Stimulated activated CD4-positive, alpha-beta T cell treated with anti-CD3 and anti-CD28 coated beads, TNF-alpha, amount 100 ng/mL, for 24 hours (primary cell): Measurements from ENCODE around the gene FBXO47.
"Not testable (repeated sequence)": the region's sequence is repeated elsewhere in the genome, so short reads cannot be mapped to it uniquely, and the experiment has no call there.

Experiments
- DNase-seq, 3 experiments: peaks; one replicate each; pipeline ENCODE4 v3.0.0-alpha.2; 2020; ENCODE audit warnings: low read depth in 3 of 3

FBXO47 gene

DNA sequence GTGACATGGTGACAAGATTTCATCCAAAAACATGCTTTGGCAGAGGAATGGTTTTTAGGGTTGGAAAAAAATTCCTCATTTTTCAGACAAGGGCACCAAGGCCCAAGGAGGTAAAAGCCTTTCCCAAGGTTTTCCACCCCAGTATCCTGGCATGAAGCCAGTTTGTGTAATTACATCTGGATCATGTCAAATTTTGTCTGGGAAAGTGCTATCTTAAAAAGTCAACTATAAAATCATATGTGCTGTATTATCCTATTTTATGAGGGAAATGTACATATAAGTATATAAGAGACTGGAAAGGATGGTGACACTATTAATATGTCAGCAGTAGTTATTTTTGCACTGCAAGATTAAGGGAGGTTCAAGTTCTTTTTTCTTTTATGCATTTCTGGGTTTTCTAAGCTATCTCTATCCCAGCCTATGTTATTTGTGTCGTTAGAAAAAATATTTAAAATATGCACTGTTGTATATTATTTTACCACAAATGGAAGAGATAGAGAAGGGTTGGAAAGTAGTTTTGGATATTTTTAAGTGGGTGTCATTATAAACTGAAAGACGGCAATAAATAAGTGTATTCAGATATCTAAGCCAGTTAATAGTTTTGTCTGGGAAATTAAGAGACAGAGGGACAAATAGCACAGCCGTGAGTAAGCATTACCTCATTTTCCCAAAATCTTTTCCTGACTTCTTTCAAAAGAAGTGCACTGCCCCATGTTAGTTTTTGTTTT, 13.5 kb upstream of the FBXO47 start:
- no peak for DNase-seq

DNA sequence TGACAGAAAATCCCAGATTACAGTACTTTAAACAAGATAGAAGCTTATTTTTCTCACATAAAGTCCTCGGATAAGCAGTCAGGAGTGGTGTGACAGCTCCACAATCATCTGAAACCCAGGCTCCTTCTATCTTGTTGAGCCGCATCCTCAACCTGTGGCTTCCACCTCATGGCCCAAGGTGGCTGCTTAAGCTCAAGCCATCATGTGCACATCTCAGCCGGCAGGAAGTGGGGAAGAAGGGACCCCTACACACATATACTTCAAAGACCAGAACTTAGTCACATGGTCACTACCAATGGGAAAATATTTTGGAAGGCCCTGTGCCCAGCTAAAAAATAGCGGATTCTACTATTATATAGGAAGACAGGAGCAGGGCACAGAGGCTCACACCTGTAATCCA, 11.0 kb upstream of the FBXO47 start:
- no peak for DNase-seq

DNA sequence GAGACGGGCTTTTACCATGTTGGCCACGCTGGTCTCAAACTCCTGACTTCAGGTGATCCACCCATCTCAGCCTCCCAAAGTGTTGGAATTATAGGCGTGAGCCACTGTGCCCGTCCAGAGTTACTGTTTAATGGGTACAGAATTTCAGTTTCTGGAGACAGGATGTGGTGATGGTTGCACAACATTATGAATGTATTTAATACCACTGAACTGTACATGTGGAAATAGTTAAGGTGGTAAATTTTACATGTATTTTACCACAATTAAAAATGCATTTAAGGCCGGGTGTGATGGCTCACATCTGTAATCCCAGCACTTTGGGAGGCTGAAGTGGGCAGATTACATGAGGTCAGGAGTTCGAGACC, 9.0 kb upstream of the FBXO47 start:
- DNase-seq = not testable (repeated sequence)

DNA sequence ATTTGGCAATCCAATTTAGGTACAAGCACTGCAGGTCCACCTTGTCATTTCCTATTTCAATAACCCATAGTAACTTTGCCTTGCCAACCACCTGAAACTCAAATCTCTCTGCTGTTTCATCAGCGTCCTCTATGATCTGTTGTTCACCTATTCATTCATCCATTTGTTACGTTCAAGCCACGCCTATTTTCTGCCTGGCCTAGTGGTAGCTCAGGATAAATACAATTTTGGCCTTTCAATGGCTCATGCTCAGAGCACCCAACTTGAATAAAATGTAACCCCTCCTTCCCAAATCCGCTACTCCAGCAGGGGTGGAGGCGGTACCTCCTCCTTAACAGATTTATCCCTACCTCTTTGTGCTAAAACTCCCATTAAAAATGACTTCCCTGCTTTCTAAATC, 3.6 kb upstream of the FBXO47 start:
- no peak for DNase-seq

DNA sequence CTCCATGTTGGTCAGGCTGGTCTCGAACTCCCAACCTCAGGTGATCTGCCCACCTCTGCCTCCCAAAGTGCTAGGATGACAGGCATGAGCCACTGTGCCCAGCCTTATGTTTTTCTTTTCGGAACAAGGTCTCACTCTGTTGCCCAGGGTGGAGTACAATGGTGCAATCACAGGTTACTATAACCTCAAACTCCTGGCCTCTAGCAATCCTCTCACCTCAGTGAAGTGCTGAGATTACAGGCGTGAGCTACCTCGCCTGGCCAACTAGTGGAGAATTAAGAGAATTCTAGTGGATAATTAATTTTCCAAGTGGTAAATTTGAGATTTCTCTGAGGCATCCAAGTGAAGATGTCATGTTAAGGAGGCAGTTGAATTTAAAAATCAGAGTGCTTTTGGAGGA, 2.9 kb upstream of the FBXO47 start:
- DNase-seq = no peak

DNA sequence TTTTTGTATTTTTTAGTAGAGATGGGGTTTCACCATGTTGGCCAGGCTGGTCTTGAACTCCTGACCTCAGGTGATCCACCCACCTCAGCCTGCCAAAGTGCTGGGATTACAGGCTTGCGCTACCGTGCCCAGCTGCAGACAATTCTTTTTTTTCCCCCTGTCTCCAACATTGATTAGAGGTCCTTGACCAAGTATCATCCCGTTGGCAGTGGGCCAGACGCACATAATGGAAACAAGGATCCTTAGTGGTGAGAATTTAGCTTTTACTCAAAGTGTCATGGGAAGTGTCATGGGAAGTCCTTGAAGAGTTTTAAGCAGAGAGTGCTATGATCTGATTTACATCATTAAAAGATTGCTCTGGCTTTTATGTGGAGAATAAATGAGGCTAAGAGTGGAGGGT, 2.1 kb upstream of the FBXO47 start:
- no peak for DNase-seq

DNA sequence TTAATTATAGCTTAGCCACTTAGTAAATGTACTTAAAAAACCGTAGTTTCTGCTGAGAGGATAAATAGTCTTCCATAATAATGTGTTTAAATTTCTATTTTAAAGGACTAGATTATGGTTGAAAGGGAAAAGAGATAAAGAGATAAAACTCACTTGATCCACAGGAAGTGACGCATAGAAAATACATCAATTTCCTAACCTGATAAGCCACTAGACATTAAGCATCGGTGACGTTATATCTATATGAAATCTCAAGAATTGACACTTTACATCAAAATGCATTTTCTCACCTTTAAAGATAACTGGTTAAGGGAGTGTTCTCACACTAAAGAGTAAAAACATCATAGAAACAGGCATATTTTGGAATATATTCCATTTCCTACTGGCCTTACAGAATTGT, 5.8 kb downstream of the FBXO47 start:
- DNase-seq = no peak

DNA sequence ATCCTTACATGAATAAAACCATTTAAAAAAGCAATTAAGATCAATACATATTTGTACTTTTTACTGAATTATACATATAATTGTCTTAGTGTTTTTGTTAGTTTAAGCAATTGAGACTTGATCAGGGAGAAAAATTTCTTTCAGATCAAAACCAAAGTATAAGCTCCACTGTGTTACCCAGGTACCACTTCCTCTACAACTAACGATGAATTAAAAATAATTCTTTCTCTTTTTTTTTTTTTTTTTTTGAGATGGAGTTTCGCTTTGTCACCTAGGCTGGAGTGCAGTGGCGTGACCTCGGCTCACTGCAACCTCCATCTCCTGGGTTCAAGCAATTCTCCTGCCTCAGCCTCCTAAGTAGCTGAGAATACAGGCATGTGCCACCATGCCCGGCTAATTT, 6.8 kb downstream of the FBXO47 start:
- no peak for DNase-seq

DNA sequence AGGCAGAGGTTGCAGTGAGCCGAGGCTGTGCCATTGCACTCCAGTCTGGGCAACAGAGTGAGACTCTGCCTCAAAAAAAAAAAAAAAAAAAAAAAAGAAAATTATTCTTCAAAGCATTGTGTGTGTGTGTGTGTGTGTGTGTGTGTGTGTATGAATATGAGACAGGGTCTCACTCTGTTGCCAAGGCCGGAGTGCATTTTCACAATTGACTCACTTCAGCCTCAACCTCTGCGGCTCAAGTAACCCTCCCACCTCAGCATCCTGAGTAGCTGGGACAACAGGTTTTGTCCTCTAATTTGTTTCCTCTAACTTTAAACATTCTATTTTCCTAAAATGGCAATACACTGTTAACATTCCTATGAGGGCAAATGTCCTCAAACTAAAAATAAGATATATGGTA, 7.7 kb downstream of the FBXO47 start:
- DNase-seq = no peak

DNA sequence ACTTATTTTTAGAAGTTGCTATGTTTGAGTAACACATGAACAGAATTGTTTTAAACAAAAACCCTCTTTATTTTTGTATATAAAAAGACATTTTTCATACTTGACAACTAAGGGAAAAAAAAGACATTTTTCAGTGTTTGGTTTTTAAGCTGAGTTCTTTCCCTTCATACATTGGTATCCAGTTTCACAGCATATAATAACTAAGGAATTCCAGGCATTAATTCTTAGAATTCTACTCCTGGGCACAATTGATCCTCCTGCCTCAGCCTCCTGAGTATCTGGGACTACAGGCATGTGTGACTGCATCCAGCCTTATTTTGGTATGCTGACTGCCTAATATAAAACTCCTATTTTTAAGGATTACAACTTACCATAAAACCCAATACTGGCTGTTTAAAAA, 8.4 kb downstream of the FBXO47 start:
- DNase-seq = no peak

DNA sequence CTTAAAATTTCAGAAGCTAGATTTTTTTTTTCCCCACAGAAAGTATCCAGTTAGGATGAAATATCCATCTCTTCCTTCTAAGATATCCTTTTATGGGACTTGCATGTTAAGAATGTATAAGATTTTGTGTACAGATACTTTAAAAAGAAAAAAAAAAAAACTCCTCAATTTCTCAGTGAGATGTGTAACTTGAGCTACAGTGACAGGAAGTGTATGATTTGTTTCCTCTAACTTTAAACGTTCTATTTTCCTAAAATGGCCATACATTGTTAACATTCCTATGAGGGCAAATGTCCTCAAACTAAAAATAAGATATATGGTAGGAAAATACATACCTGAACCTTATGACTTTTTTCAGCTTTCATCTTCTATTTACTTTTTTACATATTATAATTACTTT, 8.9 kb downstream of the FBXO47 start:
- DNase-seq = no peak

DNA sequence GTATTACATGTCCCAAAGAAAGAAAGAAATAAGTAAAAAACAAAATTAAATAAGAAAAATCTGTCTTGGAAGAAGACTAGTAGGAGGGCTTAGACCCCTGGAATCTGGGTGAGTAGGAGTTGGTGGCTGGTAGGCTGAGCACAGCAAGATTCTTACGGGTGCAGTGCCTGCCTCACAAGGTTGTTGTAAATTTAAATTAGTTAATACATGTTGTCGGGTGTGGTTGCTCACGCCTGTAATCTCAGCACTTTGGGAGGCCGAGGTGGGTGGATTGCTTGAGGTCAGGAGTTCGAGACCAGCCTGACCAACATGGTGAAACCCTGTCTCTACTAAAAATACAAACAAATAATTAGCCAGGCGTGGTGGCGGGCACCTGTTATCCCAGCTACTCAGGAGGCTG, 13.4 kb downstream of the FBXO47 start:
- DNase-seq = not testable (repeated sequence)

DNA sequence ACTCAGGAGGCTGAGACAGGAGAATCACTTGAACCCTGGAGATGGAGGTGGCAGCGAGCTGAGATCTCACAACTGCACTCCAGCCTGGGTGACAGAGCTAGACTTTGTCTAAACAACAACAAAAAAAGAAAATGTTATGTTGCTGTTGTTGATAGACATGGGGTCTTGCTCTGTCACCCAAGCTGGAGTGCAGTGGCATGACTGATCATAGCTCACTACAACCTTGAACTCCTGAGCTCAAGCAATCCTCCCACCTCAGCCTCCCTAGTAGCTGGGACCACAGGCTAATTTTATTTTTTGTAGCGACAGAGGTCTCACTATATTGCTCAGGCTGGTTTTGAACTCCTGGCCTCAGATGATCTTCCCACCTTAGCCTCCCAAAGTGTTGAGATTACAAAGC, 20.0 kb downstream of the FBXO47 start:
- no peak for DNase-seq

DNA sequence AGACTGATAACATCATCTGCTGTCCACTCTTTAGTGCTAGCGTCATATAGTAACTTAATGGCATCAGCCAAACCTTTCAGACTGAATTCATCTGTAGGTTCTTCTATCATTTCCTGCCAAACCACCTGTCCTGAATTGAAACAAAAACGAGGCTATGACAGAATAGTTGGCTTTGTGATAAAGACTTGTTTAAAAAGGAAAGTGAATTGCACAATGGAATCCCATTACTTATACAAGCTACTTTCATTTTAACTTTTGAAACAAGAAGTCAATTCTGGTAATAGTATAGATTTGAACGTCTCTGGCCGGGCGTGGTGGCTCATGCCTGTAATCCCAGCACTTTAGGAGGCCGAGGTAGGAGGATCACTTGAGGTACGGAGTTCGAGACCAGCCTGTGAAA, 23.6 kb downstream of the FBXO47 start:
- DNase-seq = no peak

DNA sequence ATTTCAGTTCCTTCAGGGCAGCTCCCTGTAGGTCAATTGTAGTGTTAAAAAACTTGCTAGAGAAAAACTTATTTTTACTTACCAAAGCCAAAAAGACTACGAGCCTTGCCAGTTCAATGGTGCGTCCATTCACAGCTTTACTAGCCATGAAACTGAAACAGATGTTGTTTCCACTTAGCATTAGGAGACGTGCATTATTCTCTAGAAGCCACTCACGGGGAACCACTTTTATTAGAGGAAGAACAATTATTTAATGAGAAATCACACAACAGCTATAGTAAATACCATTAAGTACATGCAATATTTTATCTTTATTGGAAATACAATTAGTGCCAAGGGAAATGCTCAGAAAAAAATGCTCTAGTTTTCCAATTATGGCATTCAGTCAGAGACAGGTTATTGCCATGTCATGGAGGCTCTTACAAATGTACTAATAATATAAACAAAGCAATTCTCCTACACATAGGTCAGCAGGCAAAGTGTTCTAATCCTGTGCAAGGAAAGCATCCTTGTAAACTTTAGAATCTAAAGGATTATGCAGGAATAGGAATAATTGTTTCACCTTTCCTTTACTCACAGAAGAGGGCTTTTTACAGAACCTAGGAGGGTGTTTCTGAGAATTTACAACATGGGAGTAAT, 24.4 kb downstream of the FBXO47 start:
- no peak for DNase-seq

DNA sequence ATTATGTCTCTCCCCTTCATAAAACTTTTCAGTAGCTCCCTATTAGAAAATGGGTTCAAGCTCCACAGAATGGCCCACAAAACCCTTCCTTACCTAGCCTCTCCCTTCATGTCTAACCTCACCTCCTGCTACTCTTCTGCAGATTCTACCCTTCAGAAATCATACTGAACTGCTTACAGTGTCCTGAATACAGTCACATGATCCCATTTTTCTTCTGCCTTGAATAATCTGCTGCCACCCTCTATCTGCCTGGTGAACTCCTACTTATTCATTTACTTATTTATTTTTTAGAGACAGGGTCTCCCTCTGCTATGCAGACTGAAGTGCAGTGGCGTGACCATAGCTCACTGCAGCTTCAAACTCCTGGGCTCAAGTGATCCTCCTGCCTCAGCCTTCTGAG, 26.8 kb downstream of the FBXO47 start:
- no peak for DNase-seq

DNA sequence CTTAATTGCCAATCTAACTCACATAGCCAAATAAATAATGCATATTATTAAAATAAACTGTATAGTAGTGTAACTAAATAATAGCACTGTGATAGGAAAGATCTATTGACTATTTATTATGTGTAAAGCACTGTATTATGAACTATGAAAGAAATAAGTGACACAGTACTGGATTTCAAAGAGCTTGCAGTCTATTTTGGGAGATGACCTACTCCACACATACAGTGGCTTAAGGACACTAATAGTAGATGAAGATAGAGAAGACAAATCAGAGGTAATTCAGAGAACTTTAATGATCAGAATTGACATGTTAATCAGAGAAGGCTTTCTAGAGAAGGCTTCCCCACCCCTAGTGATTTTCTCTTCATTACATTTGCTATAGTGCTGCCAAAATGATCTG, 27.2 kb downstream of the FBXO47 start:
- DNase-seq = no peak

DNA sequence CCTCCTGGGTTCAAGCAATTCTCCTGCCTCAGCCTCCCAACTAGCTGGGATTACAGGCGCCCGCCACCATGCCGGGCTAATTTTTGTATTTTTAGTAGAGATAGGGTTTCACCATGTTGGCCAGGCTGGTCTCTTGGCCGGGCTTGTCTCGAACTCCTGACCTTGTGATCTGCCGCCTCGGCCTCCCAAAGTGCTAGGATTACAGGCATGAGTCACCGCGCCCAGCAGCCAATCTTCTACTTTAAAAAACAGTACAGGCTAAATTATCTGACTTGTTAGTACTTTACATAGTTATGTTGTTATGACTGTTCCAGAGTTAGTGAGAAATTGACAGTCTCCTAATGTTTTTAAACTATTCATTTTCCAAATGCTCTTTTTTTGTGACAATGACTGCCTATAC, 33.2 kb downstream of the FBXO47 start:
- not testable (repeated sequence) for DNase-seq

DNA sequence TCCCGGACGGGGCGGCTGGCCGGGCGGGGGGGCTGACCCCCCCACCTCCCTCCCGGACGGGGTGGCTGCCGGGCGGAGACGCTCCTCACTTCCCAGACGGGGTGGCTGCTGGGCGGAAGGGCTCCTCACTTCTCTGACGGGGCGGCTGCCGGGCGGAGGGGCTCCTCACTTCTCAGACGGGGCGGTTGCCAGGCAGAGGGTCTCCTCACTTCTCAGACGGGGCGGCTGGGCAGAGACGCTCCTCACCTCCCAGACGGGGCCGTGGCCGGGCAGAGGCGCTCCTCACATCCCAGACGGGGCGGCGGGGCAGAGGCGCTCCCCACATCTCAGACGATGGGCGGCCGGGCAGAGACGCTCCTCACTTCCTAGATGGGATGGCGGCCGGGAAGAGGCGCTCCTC, 36.4 kb downstream of the FBXO47 start:
- not testable (repeated sequence) for DNase-seq

DNA sequence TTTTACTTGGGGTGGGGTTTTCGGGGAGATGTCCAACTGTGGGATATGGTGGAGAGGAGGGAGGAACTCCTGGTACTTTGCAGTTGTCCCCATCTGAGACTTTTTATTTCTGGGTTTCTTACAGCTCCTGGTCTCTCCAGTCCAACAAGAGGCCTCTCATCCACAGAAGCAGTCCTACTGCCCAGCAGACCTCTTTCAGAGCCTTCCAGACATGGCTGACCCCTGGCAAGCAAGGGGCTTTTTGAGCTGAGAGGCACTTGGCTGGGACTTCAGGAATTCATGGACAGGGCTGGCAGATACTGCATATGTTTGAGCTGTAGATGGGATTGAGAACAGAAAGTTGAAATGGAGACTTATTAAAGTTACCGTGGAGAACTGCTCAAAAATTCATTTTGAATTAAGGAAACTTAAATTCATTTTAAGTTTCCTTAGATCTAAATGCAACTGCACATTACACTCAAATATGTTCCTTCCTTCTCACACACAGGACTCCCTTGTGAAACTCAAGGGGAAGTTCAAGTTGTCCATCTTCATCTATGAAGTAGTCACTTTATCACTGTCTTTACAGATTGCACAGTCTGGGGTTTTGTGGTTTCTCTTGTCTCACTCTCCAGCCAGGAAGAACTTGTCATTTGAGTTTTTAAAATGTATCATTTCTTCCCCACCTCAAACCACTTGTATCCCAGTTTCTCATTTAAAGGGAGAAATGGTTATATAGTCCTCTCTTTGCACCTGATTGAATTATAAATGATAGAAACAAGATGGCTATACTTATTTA, 40.7 kb downstream of the FBXO47 start:
- DNase-seq = no peak

DNA sequence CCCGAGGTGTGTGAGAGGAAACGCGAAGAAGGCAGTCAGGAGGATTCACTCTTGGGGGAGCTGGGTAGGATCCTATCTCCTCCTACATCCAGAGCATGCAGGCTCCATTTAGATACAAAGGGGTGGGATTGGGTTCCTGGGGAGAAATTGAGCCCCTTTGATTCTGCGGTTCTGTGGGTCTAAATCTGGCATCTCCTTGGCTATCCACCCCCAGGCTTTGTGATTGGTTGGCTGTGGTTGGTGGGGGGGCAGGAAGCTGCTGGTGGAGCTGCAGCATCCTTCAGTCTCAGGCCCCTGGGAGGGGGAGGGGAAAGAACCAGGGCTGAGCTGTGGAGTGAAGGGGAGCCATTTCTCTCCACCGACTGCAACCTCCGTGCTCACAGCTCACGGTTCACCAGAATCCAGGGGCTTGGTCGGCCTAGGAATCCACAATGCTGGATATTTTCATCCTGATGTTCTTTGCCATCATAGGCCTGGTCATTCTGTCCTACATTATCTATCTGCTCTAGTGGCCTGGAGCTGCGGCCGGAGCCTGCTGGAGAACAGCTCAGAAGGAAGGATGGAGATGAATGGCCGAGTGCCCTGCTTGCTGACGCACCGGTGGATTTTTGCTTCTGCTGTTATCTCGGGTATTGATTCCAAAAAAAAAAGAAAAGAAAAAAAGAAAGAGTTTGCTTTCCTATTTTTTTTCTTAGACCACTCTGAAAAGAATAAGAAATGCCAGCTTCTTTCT, 41.8 kb downstream of the FBXO47 start, which contains the start of gene LASP1NB:
Gene LASP1NB, plus strand, starts transcription at position 352 of the 733 bp plus-strand sequence.
- no peak for DNase-seq
